AG09319 (cell line): ENCODE measurements around the gene C2orf42.
"Not testable (repeated sequence)": the region's sequence is repeated elsewhere in the genome, so short reads cannot be mapped to it uniquely, and the experiment has no call there.

Experiments
- DNase-seq: peaks from one replicate; pipeline ENCODE4 v3.0.0-alpha.2; 2010; ENCODE audit warnings: low read depth; ENCODE audit errors: extremely low read depth
- TF ChIP-seq, protein P1 (sequence below): IDR thresholded peaks from 2 replicates; pipeline ENCODE4 v1.5.1; 2011; ENCODE audit warnings: low read depth, mild to moderate bottlenecking, inconsistent platforms, low read length, moderate library complexity

The C2orf42 gene

DNA sequence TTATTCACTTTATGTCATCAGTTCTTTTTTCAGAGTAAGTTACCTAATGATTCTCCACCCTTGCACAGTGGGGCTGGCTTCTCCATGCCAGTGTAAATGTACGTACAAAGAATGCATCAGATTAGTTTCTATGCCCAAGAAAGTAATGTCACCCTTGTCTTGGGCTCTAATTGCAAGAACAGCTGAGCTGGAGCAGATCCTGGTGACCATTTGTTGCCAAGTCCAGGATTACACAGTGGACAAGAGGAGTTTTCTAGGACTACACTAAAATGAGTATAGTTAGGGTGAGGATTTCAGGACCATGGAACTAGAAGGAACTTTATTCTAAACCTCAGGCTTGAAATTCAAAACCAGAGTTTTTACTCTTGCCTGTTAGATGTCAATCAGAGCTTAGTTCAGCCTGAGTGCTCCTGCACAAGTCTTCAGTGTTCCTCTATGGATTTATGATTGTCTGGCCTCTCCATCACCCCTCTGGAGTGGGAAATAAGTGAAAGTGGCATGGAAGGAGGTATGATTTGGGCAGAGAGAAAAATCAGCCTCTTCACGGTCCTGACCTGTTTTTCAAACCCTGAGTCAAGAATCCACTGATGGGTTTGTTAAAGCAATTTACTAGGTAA, 73.8 kb downstream of the C2orf42 start:
- TF ChIP-seq, protein P1, sequence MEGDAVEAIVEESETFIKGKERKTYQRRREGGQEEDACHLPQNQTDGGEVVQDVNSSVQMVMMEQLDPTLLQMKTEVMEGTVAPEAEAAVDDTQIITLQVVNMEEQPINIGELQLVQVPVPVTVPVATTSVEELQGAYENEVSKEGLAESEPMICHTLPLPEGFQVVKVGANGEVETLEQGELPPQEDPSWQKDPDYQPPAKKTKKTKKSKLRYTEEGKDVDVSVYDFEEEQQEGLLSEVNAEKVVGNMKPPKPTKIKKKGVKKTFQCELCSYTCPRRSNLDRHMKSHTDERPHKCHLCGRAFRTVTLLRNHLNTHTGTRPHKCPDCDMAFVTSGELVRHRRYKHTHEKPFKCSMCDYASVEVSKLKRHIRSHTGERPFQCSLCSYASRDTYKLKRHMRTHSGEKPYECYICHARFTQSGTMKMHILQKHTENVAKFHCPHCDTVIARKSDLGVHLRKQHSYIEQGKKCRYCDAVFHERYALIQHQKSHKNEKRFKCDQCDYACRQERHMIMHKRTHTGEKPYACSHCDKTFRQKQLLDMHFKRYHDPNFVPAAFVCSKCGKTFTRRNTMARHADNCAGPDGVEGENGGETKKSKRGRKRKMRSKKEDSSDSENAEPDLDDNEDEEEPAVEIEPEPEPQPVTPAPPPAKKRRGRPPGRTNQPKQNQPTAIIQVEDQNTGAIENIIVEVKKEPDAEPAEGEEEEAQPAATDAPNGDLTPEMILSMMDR, result no peak
- no peak for DNase-seq

DNA sequence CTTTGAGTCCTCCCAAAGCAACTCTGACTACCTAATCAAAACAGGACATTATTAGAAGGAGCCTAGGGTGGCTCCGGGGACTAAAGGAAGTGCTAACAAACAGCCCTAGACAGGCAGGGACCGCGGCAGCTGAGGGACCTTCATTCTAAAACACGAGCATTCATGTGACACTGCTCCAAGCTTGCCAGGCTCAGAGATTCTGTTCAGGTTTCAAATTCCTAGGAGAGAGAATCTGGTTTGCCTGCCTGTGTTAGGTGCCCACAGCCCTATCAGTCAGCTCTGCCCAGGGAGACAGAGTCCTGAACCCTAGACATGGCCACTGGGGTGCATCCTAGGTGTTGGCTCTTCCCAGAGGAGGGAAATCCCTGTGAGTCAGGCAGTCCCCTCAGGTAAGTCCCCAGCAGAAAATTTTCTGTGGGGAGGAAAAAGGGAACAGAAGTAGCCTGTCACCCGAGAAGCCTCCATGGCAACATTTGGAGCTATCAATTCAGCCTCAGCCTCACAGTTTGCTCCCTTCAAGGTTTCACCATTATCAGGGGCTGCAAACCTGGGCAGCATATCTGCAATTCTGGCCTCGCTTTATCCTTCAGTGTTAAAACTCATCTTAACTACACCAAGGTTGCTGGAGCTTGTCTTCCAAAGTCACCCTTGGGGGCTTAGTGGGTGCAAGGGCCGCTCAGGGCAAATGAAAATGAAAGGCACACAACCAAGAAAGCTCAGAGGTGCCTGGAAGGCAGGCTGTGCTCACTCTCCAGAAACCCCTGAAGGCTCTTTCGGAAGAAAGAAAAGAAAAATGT, 75.0 kb downstream of the C2orf42 start:
- DNase-seq, result no peak
- TF ChIP-seq, protein P1, result no peak

DNA sequence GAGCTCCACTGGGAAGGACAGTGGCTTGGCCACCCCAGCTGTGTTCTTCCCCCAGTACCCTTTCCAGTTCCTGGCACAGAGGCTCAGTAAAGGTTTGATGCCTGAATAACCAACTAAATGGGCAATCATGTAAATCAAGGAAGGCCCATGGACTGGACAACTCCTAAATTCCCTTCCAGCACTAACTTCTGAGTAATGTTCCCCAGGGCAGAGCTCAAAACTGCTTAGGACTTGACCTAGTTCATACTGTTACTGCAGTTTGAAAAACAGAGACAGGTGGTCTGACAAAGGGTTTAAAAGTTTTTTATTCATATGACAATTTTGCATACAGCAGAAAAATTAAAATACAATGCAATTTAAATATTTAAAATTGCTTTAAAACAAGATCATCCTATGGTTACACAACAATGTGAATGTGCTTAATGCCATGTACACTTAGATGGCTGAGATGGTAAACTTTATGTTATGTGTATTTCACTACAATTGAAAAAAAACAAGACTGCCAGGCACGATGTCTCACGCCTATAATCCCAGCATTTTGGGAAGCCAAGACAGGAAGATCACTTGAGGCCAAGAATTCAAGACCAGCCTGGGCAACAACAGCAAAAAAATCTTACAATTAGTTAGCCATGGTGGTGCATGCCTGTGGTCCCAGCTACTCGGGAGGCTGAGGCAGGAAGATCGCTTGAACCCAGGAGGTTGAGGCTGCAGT, 77.3 kb downstream of the C2orf42 start:
- TF ChIP-seq, protein P1, result no peak
- no peak for DNase-seq

DNA sequence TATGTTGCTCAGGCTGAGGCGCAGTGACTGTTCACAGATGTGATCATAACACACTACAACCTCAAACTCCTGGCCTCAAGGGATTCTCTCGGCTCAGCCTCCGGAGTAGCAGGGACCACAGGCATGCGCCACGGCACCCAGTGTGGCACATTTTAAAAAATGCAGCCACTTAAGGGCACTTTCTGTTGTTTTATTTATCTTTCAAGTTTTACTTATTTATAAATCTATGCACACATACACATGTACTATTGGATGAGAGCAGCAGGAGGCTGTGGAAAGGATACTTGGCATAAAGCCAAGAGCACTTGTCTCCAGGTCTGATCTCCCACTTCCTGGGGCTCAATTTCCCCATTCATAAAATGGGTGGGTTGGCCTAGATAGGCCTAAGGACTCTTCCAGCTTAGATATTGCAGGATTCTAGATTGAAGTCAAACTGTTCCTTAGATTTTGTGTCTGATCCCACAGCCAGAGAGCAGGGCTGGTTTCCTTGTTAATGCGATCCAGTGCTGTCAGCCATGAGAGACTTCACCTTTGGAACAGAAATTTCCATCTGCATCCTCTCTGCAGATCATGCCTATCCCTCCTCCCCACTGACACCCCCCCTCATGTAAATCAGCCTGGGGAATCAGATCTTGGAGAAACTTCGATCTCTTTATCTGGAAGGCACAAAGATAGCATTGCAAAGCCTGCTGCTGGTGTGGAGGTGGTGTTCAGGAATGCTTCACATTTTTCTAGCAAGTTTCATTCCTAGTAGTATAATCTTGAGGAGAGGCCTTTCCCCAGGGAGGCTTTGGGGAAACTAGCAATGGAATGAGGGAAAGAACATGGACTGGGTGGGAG, 78.8 kb downstream of the C2orf42 start:
- DNase-seq, result no peak
- TF ChIP-seq, protein P1, result no peak

DNA sequence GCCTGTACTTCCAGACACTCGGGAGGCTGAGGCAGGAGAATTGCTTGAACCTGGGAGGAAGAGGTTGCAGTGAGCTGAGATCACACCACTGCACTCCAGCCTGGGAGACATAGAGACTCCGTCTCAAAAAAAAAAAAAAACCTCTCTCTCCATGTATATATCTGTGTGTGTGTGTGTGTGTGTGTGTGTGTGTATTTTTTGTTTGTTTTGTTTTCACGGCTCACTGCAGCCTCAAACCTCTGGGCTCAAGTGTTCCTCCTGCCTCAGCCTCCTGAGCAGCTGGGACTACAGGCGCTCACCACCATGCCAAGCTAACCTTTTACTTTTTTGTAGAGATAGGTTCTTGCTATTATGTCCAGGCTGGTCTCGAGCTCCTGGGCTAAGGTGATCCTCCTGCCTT, 80.4 kb downstream of the C2orf42 start:
- DNase-seq, result not testable (repeated sequence)

DNA sequence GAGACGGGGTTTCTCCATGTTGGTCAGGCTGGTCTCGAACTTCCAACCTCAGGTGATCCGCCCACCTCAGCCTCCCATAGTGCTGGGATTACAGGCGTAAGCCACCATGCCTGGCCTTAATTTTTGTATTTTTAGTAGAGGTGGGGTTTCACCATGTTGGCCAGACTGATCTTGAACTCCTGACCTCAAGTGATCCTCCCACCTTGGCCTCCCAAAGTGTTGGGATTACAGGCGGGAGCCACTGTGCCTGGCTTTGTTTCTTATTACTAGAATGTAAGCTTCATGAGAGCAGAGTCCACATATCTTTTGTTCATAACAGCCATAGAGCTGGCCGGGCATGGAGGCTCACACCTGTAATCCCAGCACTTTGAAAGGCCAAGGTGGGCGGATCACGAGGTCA, 84.7 kb downstream of the C2orf42 start:
- not testable (repeated sequence) for DNase-seq

DNA sequence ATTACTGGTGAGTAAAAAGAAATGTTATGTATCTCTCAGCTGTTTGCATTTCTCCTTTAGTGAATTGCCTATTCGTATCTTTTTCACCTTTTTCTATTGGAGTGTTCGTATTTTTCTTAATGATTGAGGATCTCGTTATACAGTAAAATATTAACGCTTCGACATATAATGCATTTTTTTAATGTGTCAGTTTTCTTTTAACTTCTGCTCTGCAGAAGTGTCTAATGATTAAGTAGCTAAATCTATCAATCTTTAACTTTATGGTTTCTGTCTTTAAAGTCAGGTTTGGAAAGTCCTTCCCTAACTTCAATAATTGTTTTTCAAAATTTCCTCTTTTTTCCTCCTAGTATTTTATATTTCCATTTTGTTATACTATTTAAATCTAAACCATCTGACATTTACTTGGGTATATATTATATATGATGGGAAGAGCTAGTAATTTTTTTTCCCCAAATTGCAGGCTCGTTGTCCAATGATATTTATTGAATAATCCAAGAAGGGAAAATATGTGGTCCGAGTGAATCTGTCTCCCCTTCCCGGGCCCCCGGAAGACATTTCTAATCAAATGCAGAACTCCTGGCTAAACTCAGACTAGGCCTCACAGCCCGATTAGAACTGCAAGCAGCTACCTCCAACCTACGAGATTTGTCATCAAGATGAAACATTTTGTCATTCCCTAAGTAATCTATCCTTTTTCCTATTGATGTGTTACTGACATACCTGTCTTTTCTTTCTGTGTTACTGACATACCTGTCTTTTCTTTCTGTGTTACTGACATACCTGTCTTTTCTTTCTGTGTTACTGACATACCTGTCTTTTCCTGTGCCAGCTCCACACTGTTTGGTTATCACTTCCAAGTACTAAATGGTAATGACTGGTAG, 86.3 kb downstream of the C2orf42 start:
- DNase-seq, result no peak

More for the DNA sequence above, 86.3 kb downstream of the C2orf42 start:
- TF ChIP-seq, protein P1, result no peak
